PC-9 (cell line): ENCODE results near the gene SUPT3H. TPM values are rescaled to one million over a fixed set of nuclear protein-coding genes. Genes with fewer than 3 reads are reported as not detected.

Source experiments
- BruUV-seq: library from RNA; stranded (reverse); fragments of 400-500 nt; replicated peaks from 2 replicates; lab custom pipeline; 2021; lab: Mats Ljungman, UMichigan
- CTCF ChIA-PET: fragments of 300-600 bp; sonication (Branson Sonifier 250); formaldehyde crosslinking; loops from one replicate; lab custom pipeline; 2022; ENCODE audit warnings: antibody characterized with exemption; lab: Charles Lee
- POLR2A ChIA-PET: fragments of 300-600 bp; sonication (Branson Sonifier 250); formaldehyde crosslinking; loops from one replicate; lab custom pipeline; 2022; ENCODE audit warnings: antibody characterized with exemption; ENCODE audit not compliant: unreplicated experiment; lab: Charles Lee
- DNase-seq, 2 experiments: peaks; one replicate each; pipeline versions ENCODE4 v3.0.0 to v3.0.0-alpha.2; 2015 to 2022; ENCODE audit warnings: mixed read lengths in 1 of 2
- H2AFZ ChIP-seq: fragments of 200-600 bp; sonication (generic); 2 replicates; pipeline ENCODE4 v1.8.1; 2017; ENCODE audit warnings: antibody characterized with exemption
- H3F3A ChIP-seq: fragments of 200-600 bp; sonication (generic); 2 replicates; pipeline ENCODE4 v1.8.1; 2017; ENCODE audit warnings: antibody characterized with exemption, mild to moderate bottlenecking, low read depth; ENCODE audit not compliant: insufficient read depth
- H3K27ac ChIP-seq: fragments of 200-600 bp; sonication (generic); 2 replicates; pipeline ENCODE4 v1.6.1; 2016; ENCODE audit warnings: mixed run types
- H3K27me3 ChIP-seq: fragments of 200-600 bp; sonication (generic); 2 replicates; pipeline ENCODE4 v1.6.1; 2016; ENCODE audit warnings: low read depth, mixed run types; ENCODE audit not compliant: insufficient read depth
- H3K36me3 ChIP-seq: fragments of 200-600 bp; sonication (generic); 2 replicates; pipeline ENCODE4 v1.6.1; 2016; ENCODE audit warnings: low read depth, mixed run types
- H3K4me1 ChIP-seq: fragments of 200-600 bp; sonication (generic); replicated peaks from 2 replicates; pipeline ENCODE4 v1.6.1; 2016; ENCODE audit warnings: mixed run types; ENCODE audit not compliant: insufficient read depth
- H3K4me2 ChIP-seq: fragments of 200-600 bp; sonication (generic); 2 replicates; pipeline ENCODE4 v1.6.1; 2017; ENCODE audit warnings: mixed run types
- H3K4me3 ChIP-seq: fragments of 200-600 bp; sonication (generic); 2 replicates; pipeline ENCODE4 v1.6.1; 2016; ENCODE audit warnings: mixed run types
- H3K79me2 ChIP-seq: fragments of 200-600 bp; sonication (generic); 2 replicates; pipeline ENCODE4 v1.6.1; 2017; ENCODE audit warnings: low read depth, mixed run types
- H3K9me2 ChIP-seq: fragments of 200-600 bp; sonication (generic); 2 replicates; pipeline ENCODE4 v1.8.1; 2017; ENCODE audit warnings: mild to moderate bottlenecking; ENCODE audit not compliant: insufficient read depth
- H3K9me3 ChIP-seq: fragments of 200-600 bp; sonication (generic); 2 replicates; pipeline ENCODE4 v1.8.1; 2016; ENCODE audit warnings: low read depth; ENCODE audit not compliant: insufficient read depth
- H4K20me1 ChIP-seq: fragments of 200-600 bp; sonication (generic); 2 replicates; pipeline ENCODE4 v1.8.1; 2017; ENCODE audit not compliant: insufficient read depth
- EZH2 ChIP-seq: fragments of 200-600 bp; sonication (generic); IDR thresholded peaks from 2 replicates; pipeline ENCODE4 v1.8.0; 2017; ENCODE audit warnings: antibody characterized with exemption, low read depth
- intact Hi-C: fragments of 100-400 bp; cut with micrococcal nuclease; formaldehyde crosslinking; loops from one replicate; pipeline ENCODE4 v1.10.0; 2022; ENCODE audit not compliant: unreplicated experiment
- total RNA-seq: library from RNA; stranded (reverse); gene quantifications from 2 replicates; pipeline ENCODE4 v1.2.3, GENCODE V29; 2021
- TF ChIP-seq, protein P1 (sequence below): fragments of 200-600 bp; sonication (generic); conservative IDR thresholded peaks from 2 replicates; pipeline ENCODE4 v1.6.1; 2017; ENCODE audit warnings: mixed run types, antibody characterized with exemption, mild to moderate bottlenecking, moderate library complexity

Gene SUPT3H
- total RNA-seq, 1 experiment from 2014 or later: 9.2 TPM

GRCh38 chr6:45353654-45354053, 24.1 kb downstream of the SUPT3H start:
- no peaks in the 10 kb centered on the region for H3K9me3 ChIP-seq
- no peaks in the 10 kb centered on the region; the same call in none of the 2 replicates for H3K9me2 ChIP-seq
- no peak for DNase-seq
- intact Hi-C loops: no loop called here
- H2AFZ ChIP-seq: no peak overlapping the region
- ChIA-PET POLR2A (no interaction called here), CTCF (no interaction called here)
- H3K79me2 ChIP-seq: no peaks in the 10 kb centered on the region
- no peak overlapping the region for H3K4me3 ChIP-seq
- no peaks in the 10 kb centered on the region for H3K27me3 ChIP-seq
- no peaks in the 10 kb centered on the region for H3K4me1 ChIP-seq
- no peaks in the 10 kb centered on the region; the same call in 1 of the 2 replicates for H4K20me1 ChIP-seq
- H3K4me2 ChIP-seq: no peak overlapping the region
- no TSS peak for BruUV-seq
- H3K27ac ChIP-seq: no peak overlapping the region
- H3K36me3 ChIP-seq: no peaks in the 10 kb centered on the region
- no peaks in the 10 kb centered on the region for H3F3A ChIP-seq
- TF ChIP-seq, protein P1, sequence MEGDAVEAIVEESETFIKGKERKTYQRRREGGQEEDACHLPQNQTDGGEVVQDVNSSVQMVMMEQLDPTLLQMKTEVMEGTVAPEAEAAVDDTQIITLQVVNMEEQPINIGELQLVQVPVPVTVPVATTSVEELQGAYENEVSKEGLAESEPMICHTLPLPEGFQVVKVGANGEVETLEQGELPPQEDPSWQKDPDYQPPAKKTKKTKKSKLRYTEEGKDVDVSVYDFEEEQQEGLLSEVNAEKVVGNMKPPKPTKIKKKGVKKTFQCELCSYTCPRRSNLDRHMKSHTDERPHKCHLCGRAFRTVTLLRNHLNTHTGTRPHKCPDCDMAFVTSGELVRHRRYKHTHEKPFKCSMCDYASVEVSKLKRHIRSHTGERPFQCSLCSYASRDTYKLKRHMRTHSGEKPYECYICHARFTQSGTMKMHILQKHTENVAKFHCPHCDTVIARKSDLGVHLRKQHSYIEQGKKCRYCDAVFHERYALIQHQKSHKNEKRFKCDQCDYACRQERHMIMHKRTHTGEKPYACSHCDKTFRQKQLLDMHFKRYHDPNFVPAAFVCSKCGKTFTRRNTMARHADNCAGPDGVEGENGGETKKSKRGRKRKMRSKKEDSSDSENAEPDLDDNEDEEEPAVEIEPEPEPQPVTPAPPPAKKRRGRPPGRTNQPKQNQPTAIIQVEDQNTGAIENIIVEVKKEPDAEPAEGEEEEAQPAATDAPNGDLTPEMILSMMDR: no peak
- no peak for TF ChIP-seq EZH2

DNA sequence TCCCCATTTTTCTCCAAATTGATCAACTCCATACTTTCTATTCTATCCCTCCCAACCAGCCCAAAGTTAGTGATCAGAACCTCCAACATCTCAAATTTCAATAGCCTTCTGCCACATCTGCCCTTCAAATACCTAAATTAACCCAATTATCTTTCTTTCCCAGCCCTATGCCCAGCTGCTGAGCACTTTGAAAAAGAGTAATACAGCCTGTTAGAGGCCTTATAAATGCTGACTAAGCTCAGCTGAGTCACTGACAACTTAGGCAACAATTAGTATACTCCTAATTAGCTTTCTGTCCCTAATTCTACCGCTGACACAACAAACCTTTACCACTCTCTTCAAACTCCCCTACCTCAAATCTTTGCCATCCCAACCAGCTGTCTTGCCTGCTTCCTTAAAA, 26.1 kb downstream of the SUPT3H start:
- intact Hi-C loops: no loop called here
- Histone ChIP-seq H3K4me3 (no peak overlapping the region), H3F3A (no peaks in the 10 kb centered on the region), H3K79me2 (no peaks in the 10 kb centered on the region), H4K20me1 (no peaks in the 10 kb centered on the region; the same call in 1 of the 2 replicates), H3K27me3 (no peaks in the 10 kb centered on the region), H3K27ac (no peak overlapping the region), H3K36me3 (no peaks in the 10 kb centered on the region), H3K9me2 (no peaks in the 10 kb centered on the region; the same call in none of the 2 replicates), H3K9me3 (no peaks in the 10 kb centered on the region), H2AFZ (no peak overlapping the region), H3K4me2 (no peak overlapping the region), H3K4me1 (no peaks in the 10 kb centered on the region)
- TF ChIP-seq, protein P1: no peak
- no peak for TF ChIP-seq EZH2
- CTCF ChIA-PET: no interaction called here
- POLR2A ChIA-PET: no interaction called here
- DNase-seq: no peak
- BruUV-seq: no TSS peak

DNA sequence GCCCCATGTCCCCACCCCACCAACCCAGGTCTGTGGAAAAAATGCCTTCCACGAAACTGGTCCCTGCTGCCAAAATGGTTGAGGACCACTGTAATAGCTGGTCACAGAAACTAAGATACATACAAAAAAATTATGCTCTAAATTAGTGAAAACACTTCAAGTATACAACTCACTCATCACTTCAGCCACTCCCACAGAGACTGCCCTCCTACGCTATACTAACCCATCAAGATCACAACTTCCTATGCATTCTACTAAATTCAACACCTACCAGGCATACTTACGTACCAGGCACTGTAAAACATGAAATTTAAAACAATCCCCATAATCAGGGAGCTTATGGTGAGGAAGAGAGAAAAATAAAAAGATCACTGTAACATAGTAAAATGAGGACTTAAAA, 26.7 kb downstream of the SUPT3H start:
- intact Hi-C loops: no loop called here
- Histone ChIP-seq H3K9me2 (no peaks in the 10 kb centered on the region; the same call in none of the 2 replicates), H3F3A (no peaks in the 10 kb centered on the region), H3K4me2 (no peak overlapping the region), H3K79me2 (no peaks in the 10 kb centered on the region), H3K9me3 (no peaks in the 10 kb centered on the region), H4K20me1 (no peaks in the 10 kb centered on the region; the same call in 1 of the 2 replicates), H3K36me3 (no peaks in the 10 kb centered on the region), H3K4me1 (no peaks in the 10 kb centered on the region), H3K27ac (no peak overlapping the region), H3K27me3 (no peaks in the 10 kb centered on the region), H3K4me3 (no peak overlapping the region), H2AFZ (no peak overlapping the region)
- POLR2A ChIA-PET: interaction anchor here (0.6 kb wide), 1 partner anchor 326 kb away, joined by 8 read pairs; no protein-coding TSS in a partner anchor
- no peak for DNase-seq
- no TSS peak for BruUV-seq
- TF ChIP-seq EZH2: no peak
- TF ChIP-seq, protein P1: no peak
- CTCF ChIA-PET: no interaction called here
